OCI-M1 (cell line): ENCODE data around the gene ITLN2.
"Not testable (repeated sequence)": the region's sequence is repeated elsewhere in the genome, so short reads cannot be mapped to it uniquely, and the experiment has no call there.

Experiments used
- DNase-seq: peaks from one replicate; lab custom pipeline; 2025; lab: John Stamatoyannopoulos, UW

Gene ITLN2

GRCh38 chr1:160954158-160955104 is at the start of gene ITLN2:
ITLN2 (minus strand) TSS chr1:160954809; CDS start chr1:160954741, 68 bp downstream.
- DNase-seq, result peak; percentile 73

DNA sequence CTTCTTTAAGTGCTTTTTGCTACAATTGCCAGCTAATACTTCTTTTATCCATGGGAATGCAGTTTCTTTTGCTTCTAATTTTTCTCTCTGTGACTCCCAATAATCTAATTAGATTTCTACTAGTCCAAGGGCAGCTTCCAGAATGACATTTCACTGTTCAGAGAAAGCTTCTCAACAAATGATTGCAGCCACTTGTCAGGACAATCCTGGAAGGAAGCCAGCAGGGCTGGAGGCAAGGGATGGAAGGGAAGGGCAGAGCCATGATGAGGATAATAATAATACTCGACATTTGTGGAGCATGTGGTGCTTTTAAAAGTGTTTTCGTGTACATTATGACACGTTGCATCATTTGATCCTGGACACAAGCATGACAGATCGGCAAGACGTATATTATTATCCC is 46.9 kb upstream of the ITLN2 start:
- no peak for DNase-seq

DNA sequence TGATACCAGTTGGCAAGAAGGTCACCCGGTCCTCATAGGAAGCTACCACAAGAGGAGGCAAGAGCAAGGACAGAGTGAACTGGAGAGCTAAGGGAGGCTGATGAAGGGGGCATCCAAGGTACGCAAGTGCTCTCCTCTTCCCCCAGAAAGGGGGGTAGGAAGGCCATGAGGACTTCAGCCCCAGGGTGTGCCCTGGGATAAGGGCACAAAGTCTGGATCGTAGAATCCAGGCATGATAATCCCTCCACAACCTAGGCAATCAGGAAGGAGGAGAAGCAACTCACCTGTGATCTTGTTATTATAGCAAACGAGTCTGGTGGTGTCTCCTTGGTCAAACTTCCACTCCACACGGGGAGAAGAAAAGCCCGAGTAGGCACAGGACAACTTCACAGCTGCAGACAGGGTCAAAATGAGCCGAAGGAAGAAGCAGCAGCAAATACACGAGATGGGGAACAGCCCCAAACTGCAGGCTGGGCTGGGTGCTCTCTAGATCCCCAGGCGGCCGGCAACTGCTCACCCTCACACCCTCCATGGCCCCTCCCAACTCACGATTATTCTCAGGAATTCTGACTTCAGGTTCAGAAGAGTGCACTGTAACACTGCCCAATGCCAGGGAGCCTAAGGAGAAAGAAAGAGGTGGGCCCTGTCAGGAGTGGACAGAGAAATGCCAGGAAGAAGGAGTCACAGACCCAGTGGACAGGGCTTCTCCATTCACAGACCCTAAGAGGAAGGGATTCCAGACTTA is 46.3 kb upstream of the ITLN2 start:
- DNase-seq, result no peak

DNA sequence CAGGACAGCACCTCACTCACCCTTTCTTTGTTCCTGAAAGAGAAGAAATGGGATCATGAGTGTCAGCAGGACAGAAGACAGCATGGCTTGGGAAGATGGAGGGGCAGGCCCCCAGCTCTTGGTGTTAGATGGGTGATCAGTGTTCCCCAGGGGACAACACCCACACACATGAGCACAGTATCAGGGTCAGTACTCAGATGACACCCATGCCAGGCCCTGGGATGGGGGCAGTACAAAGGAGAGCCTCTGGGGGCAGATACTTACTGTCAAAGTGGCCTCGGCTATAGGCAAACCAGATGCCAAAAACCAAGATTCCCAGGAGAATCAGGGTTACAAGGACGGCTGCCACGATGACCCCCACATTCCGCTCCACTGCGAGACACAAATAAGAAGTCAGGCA is 44.8 kb upstream of the ITLN2 start:
- no peak for DNase-seq

DNA sequence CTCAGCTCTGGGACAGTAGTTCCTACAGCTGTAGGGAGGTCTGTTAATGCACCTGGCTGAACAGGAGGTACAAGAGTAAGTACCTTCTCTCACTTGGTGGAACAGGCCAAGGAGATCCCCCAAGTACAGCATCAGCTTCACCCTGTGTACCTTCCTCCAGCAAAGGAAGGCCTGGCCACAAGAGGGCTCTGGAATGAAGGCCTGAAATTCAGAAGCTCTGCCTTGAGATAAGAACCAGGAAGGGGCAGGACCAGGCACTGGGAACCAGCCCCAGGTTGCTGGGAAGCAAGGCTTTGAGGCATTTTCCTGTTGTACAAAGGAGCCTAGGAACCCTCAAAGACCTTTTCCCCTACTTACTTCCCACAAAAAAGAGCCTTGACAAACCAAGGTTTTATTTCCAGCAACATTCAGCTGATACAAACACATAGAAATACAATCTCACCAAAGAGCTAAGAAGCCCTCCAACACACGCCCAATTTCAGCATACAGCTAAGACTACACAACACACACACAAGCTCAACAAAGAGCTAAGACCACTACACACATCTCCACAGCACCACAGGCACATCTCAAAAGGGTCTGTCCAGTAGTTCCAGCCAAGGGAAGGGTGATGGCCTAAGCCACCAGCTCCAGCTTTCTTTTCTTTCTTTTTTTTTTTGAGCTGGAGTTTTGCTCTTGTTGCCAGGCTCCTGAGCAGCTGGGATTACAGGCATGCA is 42.9 kb upstream of the ITLN2 start:
- DNase-seq, result peak; percentile 88

DNA sequence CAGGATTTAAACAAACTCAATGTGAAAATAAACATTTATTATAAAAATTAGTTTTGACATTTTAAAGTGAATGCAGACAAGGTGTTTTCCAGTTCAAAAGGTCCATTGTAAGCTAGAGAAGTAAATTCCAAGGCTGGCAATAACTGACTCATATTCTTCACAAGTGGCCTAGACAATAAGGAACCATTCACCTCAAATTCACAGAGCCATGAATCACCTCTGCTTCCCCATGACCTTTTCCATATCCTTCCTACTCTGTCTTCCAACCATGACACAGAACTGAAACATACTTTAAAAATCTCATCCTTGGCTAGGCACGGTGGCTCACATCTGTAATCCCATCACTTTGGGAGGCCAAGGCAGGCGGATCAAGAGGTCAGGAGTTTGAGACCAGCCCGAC is 41.6 kb upstream of the ITLN2 start:
- no peak for DNase-seq

DNA sequence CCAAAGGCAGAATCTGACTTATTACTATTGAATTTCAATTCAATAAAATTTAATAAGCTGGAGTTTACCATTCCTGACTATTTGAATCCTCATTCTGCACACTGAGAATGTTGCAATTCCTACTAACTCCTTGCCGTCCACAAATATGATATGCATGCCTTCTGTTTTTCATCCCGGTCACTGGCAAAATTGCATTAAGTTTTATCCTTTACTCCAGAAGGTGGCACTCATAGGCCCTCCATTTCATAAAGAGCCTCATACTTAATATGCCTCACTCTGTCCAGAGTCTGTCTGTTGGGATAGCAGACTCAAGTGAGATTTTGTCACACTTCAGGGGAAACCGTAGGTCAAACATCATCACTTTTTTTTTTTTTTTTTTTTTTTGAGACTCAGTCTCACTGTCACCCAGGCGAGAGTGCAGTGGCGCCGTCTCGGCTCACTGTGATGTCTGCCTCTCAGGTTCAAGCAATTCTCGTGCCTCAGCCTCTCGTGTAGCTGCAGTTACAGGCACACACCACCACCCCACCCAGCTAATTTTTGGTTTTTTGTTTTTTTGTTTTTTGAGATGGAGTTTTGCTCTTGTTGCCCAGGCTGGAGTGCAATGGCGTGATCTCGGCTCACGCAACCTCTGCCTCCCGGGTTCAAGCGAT is 39.1 kb upstream of the ITLN2 start:
- DNase-seq, result peak; percentile 78

DNA sequence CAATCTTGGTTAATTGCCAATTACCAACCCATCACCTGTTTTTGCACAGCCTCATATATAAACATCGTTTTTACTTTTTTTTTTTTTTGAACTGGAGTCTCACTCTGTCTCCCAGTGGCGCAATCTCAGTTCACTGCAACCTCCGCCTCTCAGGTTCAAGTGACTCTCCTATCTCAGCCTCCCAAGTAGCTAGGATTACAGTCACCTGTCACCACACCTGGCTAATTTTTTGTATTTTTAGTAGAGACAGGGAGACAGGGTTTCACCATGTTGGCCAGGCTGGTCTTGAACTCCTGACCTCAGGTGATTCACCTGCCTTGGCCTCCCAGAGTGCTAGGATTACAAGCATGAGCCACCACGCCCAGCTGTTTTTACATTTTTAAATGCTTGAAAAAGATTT is 37.4 kb upstream of the ITLN2 start:
- not testable (repeated sequence) for DNase-seq

DNA sequence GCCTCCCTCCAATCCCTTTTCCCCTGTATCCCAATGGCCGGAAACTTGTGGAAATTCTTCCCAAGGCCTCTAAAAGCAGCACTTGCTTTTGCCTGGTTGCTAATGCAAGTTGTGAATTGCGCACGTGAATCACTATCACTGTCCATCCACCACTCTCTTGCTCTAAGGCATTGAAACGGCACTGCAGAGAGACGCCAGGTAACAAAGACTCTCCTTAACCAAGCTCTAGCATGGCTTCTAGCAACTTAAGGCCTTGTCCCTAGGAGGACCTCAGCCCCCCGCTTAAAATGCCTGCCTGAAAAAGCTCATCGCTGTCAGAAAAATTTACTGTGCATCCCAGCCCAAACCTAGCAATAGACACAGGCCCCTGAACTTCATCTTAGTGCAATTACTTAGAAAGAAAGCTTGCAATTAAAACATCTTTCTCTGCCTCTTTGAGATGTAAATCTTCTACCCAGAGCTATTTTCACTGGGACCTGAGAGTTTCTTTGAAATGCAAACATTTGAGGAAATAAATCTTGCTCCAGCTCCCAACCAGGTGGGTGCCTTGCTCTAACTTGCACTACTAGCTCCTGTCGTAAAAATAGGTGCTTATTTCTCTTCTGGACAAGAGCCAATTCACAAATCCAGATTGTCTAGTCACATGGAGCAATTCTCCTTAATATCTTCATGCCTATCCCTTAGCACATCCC is 32.9 kb upstream of the ITLN2 start:
- no peak for DNase-seq

DNA sequence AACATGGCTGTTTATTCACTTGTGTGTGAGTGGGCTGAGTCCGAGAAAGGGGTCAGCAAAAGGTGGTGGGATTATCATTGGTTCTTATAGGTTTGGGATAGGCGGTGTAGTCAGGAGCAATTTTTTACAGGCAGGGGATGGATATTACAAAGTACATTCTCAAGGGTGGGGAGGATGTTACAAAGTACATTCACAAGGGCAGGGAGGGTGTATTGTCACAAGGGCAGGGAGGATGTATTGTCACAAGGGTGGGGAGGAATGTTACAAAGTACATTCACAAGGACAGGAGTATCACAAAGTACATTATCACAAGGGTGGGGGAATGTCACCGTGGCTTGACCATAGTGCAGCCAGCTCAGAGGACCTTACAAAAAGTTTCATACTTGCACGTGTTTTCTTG is 31.1 kb upstream of the ITLN2 start:
- DNase-seq, result no peak

- no peak for DNase-seq
Observed at GRCh38 chr1:160981584-160982411, 27.2 kb upstream of the ITLN2 start.

GRCh38 chr1:160979286-160979685 is 24.7 kb upstream of the ITLN2 start:
- no peak for DNase-seq

DNA sequence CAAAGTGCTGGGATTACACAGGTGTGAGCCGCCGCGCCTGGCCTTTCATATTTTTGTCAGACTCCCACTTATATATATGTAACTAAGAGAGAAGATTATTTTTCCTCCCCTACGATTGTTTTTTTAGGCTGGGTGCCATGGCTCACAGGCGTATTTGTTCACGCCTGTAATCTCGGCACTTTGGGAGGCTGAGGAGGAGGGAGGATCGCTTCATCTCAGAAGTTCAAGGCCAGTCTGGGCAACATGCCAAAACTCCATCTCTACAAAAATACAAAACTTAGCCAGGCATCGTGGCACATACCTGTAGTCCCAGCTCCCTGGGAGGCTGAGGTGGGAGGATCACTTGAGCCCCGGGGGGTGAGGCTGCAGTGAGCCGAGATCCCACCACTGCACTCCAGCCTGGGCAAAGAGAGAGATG is 23.9 kb upstream of the ITLN2 start:
- no peak for DNase-seq

DNA sequence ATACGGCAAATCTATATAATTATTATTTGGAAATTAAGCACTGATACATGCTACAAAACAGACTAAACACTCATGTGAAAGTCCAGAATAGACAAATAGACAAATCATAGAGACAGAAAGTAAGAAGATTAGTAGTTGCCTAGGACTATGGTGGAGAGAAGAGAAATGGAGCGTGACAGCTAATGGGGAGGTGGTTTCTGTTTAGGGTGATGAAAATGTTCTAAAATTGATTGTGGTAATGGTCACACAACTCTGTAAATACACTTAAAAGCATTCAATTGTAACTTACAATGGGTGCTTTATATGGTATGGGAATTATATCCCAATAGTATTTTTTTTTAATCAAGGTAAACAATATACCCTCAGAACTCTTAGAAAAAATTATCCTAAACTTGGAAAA is 20.4 kb upstream of the ITLN2 start:
- DNase-seq, result no peak

DNA sequence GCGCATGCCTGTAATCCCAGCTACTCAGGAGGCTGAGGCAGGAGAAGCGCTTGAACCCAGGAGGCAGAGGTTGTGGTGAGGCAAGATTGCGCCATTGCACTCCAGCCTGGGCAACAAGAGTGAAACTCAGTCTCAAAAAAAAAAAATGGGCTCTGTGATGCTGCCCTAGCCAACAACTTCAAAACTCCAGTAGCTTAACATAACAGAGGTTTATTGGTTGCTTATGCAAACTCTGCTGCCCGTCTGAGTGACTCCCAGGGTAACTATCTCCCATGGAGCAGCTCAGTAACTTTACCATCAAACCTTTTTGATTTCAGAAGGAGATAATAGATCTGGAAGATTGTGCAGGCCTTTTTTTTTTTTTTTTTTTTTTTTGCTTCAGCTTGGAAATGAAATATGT is 18.9 kb upstream of the ITLN2 start:
- DNase-seq, result no peak

GRCh38 chr1:160972939-160973338 is 18.3 kb upstream of the ITLN2 start:
- no peak for DNase-seq

DNA sequence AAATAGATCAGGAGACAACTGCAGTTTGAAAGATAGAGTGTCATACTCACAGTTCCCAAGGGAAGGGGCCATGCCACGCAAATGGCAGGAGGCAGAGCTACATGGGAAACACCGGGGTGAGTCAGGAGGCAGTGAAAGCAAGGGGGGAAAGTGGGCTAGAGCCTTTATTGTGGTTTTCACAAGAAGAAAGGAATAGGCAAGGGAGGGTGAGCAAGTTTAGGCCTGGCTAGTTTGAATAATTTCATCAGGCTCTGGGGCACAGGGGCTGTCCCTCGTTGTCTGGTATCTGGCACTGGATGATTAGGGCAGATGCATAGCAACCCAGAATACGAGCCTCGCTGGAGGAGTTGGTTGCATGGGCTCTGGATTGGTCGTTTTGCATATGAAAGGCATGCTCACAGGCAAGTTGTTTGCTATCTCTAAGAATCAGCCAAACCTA is 17.0 kb upstream of the ITLN2 start:
- DNase-seq, result no peak

- no peak for DNase-seq
Observed at GRCh38 chr1:160963521-160963920, 8.9 kb upstream of the ITLN2 start.

DNA sequence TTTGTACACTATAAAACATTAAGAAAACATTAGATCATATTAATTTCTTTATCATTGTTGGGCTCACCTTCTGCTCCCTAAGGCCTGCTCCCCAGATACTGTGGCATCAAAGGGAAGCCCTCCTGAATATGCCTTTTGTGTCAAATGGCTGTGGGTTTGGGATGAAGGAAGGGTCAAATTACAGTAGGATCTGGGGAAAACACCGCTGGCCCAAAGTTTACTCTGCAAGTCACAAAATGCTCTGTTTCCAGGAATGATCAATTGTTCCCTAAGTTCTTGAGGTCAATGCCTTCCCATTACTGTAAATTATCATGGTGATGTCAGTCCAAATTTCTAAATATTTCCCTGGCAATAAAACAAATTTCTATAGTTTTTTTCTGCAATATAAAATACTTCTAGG is 6.8 kb upstream of the ITLN2 start:
- no peak for DNase-seq

DNA sequence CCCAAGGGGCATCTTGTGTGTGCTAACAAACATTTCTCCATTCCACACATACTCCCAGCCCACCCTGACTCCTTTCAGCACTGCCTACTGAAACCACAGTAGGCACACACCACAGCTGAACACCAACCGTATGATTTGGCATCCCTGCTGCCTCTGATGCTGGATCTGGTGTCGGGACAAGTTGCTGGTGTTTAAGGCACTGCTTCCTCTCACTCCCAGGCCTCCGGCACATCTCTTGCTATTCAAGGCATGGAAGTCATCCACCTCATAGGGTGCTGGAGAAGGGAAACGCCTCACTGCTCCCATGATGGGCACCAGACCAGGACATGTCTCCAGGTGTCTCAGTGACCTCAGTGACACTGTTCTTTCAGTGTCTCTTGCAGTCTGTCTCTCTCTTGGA is 2.4 kb upstream of the ITLN2 start:
- no peak for DNase-seq
